ENCODE measurements around the gene CST9.
"Not testable (repeated sequence)": the region's sequence is repeated elsewhere in the genome, so short reads cannot be mapped to it uniquely, and the experiment has no call there.

Gene CST9

GRCh38 chr20:23585808-23586734 is 19.6 kb downstream of the CST9 start:
- no peak for DNase-seq

GRCh38 chr20:23585449-23585807 is 20.3 kb downstream of the CST9 start:
- DNase-seq = no peak

GRCh38 chr20:23584434-23585199 is 21.1 kb downstream of the CST9 start:
- no peak for DNase-seq

- no peak for DNase-seq
Observed at GRCh38 chr20:23583526-23583925, 22.2 kb downstream of the CST9 start.

- no peak for DNase-seq
Observed at GRCh38 chr20:23582293-23582692, 23.4 kb downstream of the CST9 start.

GRCh38 chr20:23581833-23582232 is 23.9 kb downstream of the CST9 start:
- not testable (repeated sequence) for DNase-seq

- no peak for DNase-seq
Observed at GRCh38 chr20:23574977-23575376, 30.7 kb downstream of the CST9 start.

GRCh38 chr20:23570178-23570760 is 35.4 kb downstream of the CST9 start:
- DNase-seq = no peak

- DNase-seq = no peak
Observed at GRCh38 chr20:23569570-23569969, 36.1 kb downstream of the CST9 start.

GRCh38 chr20:23568971-23569330 is 36.8 kb downstream of the CST9 start:
- no peak for DNase-seq

- no peak for DNase-seq
Observed at GRCh38 chr20:23568320-23568970, 37.3 kb downstream of the CST9 start, which contains the start of gene CST9L. TSS of gene CST9L (minus strand) at chr20:23568484. CDS start at chr20:23568450, 34 bp downstream.

GRCh38 chr20:23566199-23566932 is 39.4 kb downstream of the CST9 start:
- no peak for DNase-seq

GRCh38 chr20:23565503-23566045 is 40.1 kb downstream of the CST9 start:
- DNase-seq = no peak

- no peak for DNase-seq
Observed at GRCh38 chr20:23564927-23565326, 40.8 kb downstream of the CST9 start.

- DNase-seq = no peak
Observed at GRCh38 chr20:23562721-23563342, 42.9 kb downstream of the CST9 start.

- DNase-seq = no peak
Observed at GRCh38 chr20:23554401-23554800, 51.3 kb downstream of the CST9 start.
